Activated CD4-positive, CD25-positive, alpha-beta regulatory T cell treated with anti-CD3 and anti-CD28 coated beads, Interleukin-2, amount 50 U/mL, for 24 hours (primary cell): ENCODE measurements around the gene HRC.
"Not testable (repeated sequence)": the region's sequence is repeated elsewhere in the genome, so short reads cannot be mapped to it uniquely, and the experiment has no call there.

Source experiments
- ATAC-seq, 2 donors: fragments of 150-1000 bp; cut with Tn5 transposase; one replicate each; pipeline ENCODE4 v1.10.0; 2021; ENCODE audit warnings: mild to moderate bottlenecking in 1 of 2, moderate library complexity in 1 of 2

Gene HRC, protein sequence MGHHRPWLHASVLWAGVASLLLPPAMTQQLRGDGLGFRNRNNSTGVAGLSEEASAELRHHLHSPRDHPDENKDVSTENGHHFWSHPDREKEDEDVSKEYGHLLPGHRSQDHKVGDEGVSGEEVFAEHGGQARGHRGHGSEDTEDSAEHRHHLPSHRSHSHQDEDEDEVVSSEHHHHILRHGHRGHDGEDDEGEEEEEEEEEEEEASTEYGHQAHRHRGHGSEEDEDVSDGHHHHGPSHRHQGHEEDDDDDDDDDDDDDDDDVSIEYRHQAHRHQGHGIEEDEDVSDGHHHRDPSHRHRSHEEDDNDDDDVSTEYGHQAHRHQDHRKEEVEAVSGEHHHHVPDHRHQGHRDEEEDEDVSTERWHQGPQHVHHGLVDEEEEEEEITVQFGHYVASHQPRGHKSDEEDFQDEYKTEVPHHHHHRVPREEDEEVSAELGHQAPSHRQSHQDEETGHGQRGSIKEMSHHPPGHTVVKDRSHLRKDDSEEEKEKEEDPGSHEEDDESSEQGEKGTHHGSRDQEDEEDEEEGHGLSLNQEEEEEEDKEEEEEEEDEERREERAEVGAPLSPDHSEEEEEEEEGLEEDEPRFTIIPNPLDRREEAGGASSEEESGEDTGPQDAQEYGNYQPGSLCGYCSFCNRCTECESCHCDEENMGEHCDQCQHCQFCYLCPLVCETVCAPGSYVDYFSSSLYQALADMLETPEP

DNA sequence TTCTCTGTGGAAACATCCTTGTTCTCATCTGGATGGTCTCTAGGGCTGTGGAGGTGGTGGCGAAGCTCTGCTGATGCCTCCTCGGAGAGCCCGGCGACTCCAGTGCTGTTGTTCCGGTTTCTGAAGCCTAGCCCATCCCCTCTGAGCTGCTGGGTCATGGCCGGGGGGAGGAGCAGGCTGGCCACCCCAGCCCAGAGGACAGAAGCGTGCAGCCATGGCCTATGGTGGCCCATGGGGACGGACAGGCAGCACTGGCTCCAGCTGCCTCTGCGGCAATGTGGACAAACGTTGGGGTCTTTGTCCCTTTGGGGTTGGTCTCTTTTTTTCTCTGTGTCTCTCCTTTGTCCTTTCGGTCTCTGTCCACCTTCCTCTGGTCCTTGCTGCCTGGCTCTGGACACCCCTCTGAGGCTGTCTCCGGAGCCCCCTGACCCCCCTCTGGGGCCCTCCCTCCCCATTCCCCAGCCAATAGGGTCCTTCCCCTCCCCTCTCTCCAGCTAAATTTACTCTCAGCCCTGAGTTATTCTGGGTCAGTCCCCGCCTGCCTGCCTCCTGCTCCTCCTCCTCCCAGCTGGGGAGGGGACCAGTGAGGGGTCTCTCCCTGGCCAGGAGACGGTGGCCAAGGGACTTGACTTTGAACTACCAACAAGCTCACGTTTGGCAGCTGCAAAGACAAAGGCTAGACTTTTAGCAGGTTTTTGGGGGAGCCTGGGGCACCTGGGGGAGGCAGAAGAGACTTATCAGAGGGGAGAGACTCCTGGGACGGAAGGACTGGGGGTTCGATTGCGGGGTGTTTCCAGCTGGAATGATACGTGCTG is at the start of gene HRC:
Gene HRC, minus strand, starts transcription at position 392 of the 815 bp plus-strand sequence. Its CDS starts 159 bp downstream, at position 233.
- no peak for ATAC-seq

DNA sequence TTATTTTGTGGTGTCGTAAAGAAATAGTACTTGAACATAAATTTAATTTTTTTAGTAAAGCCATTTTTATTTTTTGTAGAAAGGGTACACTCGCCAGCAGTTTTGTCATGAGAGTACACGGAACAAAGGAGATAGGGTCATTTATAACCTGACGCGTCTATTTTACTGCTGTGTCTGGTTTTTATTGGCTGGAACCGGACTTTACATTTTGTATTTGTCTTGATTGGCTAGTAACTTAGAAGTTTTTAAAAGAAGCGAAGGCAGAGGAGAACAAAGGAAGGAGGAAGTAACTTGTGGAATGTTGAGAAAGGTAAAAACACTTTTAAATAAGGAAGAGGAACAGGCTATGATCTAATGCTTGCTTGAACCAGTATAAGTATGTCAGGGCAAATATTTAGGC is 45.8 kb upstream of the HRC start:
- no peak for ATAC-seq

DNA sequence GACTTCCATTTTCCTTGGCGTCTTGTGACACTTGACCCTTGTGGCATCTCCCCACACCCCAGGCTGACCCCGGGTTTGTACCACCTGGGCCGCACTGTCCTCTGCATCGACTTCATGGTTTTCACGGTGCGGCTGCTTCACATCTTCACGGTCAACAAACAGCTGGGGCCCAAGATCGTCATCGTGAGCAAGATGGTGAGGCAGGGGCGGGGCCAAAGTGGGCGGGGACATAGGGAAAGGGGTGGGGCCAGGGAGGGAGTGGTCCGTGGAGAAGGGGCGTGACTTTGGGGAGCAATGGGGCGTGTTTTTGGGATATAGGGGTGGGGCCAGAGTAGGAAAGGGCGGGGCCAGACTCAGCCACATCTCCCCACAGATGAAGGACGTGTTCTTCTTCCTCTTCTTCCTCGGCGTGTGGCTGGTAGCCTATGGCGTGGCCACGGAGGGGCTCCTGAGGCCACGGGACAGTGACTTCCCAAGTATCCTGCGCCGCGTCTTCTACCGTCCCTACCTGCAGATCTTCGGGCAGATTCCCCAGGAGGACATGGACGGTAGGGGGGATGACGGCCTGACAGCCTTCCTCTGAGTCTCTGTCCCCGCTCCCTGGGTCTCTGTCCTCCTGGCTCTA is 45.2 kb upstream of the HRC start:
- ATAC-seq = no peak

DNA sequence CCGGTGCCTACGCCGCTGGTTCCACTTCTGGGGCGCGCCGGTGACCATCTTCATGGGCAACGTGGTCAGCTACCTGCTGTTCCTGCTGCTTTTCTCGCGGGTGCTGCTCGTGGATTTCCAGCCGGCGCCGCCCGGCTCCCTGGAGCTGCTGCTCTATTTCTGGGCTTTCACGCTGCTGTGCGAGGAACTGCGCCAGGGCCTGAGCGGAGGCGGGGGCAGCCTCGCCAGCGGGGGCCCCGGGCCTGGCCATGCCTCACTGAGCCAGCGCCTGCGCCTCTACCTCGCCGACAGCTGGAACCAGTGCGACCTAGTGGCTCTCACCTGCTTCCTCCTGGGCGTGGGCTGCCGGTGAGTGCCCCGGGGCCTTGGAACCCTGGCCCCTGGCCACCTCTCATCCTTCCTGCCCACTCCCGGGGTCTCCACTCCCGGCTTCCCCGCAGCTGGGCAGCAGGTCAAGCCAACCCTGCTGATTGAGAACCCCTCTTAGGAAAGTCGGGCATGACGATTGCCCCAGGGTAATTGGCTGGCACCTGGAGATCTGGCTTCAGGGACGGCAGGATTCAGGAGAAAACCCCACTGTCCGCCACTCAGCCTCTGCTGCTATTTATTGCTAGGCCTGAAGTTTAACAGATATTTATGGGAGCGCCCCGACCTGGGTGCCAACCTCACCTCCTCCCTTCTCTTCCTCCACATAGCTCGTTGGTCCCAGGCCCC is 41.5 kb upstream of the HRC start:
- ATAC-seq = no peak

DNA sequence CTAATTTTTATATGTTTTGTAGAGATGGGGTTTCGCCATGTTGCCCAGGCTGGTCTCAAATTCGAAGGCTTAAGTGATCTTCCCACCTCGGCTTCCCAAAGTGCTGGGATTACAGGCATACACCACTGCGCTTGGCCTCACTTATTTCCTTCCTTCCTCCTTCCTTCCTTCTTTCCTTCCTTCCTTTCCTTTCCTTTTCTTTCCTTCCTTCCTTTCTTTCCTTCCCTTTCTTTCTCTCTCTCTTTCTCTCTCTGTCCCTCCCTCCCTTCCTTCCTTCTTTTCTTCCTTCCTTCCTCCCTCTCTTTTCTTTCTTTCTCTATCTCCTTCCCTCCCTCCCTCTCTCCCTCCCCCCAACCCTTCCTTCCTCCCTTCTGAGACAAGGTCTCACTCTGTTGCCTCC is 39.2 kb upstream of the HRC start:
- ATAC-seq = no peak

DNA sequence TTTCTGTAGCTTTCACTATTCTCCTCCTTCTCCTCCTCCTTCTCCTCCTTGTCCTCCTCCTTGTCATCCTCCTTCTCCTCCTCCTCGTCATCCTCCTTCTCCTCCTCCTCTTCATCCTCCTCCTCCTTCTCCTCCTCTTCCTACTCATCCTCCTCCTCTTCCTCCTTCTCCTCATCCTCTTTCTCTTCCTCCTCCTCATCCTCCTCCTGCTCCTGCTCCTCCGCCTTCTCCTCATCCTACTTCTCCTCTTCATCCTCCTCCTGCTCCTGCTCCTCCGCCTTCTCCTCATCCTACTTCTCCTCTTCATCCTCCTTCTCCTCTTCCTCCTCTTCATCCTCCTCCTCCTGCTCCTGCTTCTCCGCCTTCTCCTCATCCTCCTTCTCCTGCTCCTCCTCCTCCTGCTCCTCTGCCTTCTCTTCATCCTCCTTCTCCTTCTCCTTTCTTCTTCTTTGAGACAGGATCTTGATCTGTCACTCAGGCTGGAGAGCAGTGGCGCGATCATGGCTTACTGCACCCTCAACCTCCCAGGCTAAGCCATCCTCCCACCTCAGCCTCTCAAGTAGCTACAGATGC is 38.7 kb upstream of the HRC start:
- ATAC-seq = no peak

DNA sequence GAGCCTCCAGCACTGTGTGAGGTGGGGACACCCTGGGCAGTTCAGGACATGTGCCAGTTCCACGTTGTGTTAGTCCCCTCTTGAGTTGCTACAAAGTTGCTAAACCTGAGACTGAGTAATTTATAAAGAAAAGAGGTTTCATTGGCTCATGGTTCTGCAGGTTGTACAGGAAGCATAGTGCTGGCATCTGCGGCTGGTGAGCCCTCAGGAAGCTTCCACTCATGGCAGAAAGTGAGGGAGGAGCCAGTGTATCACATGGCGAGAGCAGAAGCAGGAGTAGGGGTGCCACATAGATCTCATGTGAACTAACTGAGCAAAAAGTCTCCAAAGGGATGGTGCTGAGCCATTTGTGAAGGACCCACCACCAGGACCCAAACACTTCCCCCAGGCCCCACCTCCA is 35.6 kb upstream of the HRC start:
- no peak for ATAC-seq

DNA sequence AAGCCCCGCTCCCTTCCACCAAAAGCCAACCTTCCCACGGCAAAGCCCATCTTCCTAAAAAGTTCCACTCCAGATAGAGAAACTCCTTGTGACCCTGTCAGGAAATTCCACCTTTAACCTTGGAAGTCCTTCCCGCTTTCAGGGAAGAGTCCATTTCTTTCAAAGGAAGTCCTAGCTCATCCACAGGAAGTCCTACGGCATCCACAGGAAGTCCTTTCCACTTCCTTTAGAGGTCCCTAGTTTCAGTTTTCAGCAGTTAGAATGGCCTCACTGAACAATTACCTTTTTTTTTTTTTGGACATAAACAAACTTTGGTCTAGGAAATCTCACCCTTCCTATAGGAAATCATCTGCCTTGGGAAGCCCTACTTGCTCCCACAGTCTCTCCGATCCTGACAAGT is 34.1 kb upstream of the HRC start:
- ATAC-seq = no peak

DNA sequence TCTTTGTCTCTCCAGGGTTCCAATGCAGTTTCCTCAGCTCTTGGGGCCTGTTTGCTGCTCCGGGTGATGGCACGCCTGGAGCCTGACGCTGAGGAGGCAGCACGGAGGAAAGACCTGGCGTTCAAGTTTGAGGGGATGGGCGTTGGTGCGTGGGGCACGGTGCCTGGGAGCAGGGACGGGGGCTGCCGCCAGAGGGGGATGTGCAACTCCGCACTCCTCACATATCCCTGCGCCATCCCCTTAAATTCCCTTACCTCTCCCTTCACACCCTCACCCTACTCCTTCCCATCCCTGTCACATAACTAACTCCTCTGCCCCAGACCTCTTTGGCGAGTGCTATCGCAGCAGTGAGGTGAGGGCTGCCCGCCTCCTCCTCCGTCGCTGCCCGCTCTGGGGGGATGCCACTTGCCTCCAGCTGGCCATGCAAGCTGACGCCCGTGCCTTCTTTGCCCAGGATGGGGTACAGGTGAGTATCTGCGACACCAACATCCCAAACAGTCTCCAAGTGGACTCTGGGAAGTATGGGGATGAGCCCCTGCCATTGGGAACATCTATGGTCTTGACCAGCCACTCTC is 33.5 kb upstream of the HRC start:
- no peak for ATAC-seq

DNA sequence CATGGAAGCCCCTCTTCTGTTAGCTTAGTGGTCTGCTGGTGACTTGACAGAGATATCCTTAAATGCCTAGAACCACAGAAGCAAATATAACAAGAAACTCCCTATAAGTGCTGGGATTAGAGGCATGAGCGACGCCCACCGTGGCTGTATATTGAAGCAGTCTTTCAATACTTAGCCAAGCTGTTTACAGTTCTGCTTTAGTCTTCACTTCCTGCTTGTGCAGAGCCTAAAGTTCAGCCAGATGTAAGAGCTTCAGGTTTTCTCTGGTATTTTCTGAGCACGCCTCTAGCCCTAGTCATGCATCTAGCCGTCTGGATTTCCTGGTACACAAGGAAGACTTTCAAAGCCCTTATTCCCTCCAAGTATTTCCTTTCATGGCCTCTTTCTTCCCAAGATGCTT is 30.9 kb upstream of the HRC start:
- no peak for ATAC-seq

DNA sequence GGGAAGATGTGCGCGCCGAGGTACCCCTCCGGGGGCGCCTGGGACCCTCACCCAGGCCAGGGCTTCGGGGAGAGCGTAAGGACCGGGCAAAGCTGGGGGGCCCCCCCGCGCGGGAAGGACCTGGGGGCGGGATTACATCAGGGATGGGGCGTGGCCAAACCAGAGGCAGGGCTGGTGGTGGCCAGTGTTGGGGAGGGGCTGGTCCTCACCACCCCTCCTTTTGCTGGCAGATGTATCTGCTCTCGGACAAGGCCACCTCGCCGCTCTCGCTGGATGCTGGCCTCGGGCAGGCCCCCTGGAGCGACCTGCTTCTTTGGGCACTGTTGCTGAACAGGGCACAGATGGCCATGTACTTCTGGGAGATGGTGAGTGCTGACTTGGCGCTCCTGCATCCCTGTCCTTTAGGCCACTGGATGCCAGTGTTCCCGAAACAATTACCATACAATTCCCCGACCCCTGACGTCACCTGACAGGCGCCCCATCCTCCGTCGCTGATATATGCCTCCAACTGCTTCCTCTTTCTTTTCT is 27.7 kb upstream of the HRC start:
- no peak for ATAC-seq

DNA sequence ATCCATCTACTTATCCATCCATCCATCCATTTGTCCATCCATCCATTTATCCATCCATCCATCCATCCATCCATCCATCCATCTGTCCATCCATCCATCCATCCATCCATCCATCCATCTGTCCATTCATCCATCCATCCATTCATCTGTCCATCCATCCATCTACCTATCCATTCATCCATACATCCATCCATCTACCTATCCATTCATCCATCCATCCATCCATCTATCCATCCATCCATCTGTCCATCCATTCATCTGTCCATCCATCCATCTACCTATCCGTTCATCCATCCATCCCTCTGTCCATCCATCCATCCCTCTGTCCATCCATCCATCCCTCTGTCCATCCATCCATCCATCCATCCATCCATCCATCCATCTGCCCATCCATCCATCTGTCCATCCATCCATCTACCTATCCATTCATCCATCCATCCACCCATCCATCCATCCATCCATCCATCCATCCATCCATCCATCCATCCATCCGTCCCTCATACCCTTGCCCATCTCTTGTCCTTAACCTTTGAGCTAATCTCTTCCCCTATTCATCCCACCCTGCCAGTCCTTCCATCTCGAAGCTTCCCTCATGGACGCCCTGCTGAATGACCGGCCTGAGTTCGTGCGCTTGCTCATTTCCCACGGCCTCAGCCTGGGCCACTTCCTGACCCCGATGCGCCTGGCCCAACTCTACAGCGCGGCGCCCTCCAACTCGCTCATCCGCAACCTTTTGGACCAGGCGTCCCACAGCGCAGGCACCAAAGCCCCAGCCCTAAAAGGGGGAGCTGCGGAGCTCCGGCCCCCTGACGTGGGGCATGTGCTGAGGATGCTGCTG is 27.0 kb upstream of the HRC start:
- not testable (repeated sequence) for ATAC-seq

DNA sequence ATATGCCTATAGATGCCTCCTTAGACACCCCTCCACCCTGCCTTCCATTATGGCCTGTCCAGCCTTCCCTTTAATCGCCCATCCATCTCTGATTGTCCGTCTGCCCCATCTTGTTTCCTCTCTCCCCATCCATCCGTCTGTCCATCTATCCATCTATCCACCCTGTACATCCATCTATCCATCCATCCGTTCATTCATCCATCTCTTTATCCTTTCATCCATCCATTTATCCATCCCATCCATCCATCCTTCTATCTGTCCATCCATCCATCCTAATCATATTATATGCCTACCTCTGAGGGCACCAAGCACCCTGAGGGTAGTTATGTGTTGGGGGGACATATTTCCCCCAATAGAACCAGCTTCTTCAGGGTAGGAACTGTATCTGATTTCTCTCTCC is 25.5 kb upstream of the HRC start:
- no peak for ATAC-seq

DNA sequence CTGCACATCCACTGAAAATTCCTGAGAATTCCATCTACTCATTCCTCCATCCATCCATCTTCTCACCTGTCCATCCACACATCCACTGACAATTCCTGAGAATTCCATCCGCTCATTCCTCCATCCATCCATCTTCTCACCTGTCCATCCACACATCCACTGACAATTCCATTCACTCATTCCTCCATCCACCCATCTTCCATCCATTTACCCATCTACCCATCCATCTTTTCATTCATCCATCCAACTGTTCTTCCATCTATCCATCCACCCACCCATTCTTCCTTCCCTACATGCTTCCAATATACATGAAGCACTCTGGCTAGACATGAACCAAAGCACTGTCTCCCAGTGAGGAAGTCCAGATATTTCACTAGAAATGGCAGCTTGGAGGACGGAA is 18.0 kb upstream of the HRC start:
- ATAC-seq = no peak

DNA sequence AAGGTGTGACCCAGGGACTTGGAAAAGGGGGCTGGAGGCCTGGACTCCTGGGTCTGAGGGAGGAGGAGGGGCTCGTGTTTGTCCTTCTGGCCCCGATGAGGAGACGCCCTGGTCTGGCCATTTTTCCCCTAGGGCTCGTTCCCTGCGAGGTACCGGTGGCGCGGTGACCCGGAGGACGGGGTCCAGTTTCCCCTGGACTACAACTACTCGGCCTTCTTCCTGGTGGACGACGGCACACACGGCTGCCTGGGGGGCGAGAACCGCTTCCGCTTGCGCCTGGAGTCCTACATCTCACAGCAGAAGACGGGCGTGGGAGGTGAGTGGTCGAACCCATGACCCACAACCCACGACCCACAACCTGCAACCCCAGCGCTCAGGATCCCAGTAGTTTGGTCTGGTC is 13.2 kb upstream of the HRC start:
- no peak for ATAC-seq

DNA sequence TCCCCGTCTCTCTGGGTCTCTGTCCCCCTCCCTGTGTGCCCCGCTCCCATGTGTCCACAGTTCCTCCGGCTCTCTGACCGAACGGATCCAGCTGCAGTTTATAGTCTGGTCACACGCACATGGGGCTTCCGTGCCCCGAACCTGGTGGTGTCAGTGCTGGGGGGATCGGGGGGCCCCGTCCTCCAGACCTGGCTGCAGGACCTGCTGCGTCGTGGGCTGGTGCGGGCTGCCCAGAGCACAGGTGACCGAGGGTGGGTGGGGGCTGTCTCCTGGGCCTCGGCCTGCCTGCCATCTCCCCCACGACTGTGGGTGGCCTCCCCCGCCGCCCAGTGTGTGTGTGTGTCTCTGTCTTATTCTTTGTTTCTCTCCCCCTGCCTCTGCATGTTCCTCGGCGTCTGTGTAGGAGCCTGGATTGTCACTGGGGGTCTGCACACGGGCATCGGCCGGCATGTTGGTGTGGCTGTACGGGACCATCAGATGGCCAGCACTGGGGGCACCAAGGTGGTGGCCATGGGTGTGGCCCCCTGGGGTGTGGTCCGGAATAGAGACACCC is 12.7 kb upstream of the HRC start:
- no peak for ATAC-seq

DNA sequence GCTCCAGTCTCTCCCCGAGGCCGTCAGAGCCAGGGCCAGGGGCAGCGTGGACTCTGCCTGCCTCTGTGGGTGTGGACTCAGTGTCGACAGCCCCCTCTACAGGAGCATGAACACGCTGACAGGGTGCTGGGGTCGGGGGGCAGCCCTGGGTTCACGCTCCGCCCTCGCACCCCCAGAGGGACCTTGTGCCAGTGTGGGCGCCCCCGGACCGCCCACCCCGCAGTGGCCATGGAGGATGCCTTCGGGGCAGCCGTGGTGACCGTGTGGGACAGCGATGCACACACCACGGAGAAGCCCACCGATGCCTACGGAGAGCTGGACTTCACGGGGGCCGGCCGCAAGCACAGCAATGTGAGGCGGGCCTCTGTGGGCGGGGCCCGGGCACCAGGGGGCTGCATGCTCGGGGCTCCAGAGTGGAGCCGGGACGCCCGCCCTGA is 10.7 kb upstream of the HRC start:
- ATAC-seq = no peak

DNA sequence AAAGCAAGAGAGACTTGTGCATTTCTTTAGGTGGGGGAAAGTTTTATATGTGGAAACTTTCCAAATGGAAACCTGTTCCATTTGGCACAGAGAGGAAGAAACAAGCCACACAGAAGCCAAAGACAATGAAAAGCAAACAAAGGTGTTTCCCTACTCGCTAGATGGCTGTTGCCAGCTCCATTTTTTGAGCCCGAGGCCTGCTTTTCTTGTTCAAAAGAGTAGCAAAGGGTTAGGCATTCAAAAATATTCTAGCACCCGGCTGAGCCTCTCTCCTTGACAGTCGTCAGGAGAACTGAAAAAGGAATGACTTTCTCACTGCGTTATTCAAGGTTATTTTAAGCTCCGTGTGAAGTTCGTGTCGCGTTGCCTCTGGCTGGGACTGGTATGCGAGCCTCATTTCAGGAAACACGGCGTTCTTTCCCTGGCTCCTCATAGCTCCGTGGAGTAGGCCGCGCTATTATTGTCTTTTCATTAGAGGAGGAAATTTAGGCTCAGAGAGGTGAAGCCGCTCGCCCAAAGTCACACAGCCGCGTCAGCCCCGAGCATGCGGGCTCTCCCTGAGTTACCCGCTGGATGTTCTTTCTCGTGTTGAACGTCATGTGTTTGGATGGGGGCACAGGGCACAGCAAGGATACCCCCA is 10.0 kb upstream of the HRC start:
- no peak for ATAC-seq

DNA sequence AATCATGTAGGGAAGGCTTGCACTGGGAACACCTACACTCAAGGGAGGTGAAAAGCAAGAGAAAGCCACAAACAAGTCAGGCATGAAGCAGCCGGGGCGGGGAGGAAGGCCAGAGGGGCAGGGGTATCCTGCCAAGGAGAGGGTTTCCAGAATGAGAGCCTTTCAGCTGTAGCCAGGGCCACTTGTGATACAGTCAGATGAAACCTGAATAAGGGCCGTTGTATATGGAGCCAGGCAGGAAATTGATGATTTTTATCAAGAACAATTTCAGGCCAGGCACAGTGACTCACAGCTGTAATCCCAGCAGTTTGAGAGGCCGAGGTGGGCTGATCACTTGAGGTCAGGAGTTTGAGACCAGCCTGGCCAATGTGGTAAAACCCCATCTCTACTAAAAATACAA is 6.8 kb upstream of the HRC start:
- ATAC-seq = no peak
